ENCODE measurements around the gene SSBP4.

The SSBP4 gene

GRCh38 chr19:18429717-18430416 lies 10.7 kb downstream of the SSBP4 start:
- no peak for TF ChIP-seq CREB1 (IDR thresholded peaks at IDR 0.05; ENCODE audit: low read depth)

DNA sequence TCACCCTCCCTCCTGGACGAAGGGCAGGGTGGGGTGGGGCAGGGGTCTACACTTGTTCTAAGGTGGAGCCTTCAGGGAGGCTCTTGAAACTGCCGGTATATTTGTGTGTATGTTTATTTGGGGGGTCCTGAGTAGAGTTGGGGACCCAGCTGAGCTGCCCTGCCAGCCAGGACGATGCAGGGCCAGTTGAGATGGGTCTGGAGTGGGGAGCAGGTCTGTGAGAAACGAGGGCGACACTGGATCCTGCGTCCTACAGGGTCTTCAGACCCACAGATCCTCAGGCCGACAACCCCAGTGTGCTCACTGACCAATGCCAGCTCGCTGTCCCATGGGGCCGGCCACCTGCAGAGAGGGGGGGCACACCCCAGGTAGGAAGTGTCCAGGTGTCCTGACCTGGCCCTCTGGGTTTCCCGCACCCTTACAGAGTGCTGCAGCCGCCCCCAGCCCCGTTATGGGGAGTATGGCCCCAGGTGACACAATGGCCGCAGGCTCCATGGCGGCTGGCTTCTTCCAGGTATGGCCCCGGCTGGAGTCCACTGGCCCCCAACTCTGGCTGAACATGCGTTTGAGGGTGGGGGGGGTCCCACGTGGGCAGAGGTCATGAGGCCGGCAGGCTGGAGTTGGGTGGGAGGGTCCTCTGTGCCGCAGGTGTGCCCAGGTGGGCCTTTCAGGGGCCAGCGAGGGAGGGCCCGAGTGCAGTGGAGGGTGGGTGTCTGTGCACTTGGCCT lies 11.4 kb downstream of the SSBP4 start:
- TF ChIP-seq TEAD4 (IDR thresholded peaks at IDR 0.05) = no peak
- peak; percentile 42; the same call in 1 of the 2 replicates for TF ChIP-seq ZBTB7A (IDR thresholded peaks at IDR 0.05; ENCODE audit: low read depth)

- TF ChIP-seq CEBPB (IDR thresholded peaks at IDR 0.05) (no peak), YY1 (IDR thresholded peaks at IDR 0.05; ENCODE audit: low read depth) (no peak), MAX (IDR thresholded peaks at IDR 0.05) (no peak)
Observed at GRCh38 chr19:18431351-18432197, 12.4 kb downstream of the SSBP4 start.

DNA sequence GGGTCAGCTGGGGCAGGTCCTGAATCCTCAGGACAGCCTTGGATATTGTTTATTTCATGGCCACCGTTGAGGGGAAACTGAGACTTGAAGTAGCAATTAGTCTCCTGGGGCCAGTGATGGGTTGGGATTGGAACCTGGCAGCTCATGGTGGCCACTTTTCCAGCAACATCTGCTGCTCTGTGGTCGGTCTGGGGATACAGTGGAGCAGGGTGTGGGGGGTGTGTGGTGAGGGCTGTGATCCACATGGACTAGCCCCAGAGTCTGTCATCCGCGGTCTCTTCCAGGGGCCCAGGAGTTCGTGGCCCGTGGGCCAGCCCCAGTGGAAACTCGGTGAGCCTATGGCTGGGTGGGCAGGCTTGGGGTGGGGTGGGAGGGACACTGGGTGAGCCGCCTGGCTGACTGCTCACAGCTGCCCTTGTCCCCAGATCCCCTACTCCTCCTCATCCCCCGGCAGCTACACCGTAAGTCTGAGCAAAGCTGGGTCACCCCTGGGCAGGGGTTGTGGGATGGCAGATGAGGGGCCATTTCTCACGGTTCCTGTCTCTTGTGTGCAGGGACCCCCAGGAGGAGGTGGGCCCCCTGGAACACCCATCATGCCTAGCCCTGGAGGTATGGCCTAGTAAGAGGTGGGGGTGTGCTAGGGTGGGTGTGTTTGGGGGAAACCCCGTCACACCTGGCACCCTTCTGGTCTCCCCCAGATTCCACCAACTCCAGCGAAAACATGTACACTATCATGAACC lies 13.2 kb downstream of the SSBP4 start:
- TF ChIP-seq RAD21 (IDR thresholded peaks at IDR 0.05; ENCODE audit: low read depth) (no peak), MAX (IDR thresholded peaks at IDR 0.05) (no peak), CREB1 (IDR thresholded peaks at IDR 0.05; ENCODE audit: low read depth) (no peak), TEAD4 (IDR thresholded peaks at IDR 0.05) (no peak), EGR1 (IDR thresholded peaks at IDR 0.05) (no peak), EP300 (IDR thresholded peaks at IDR 0.05; ENCODE audit: borderline replicate concordance) (no peak), TAF1 (IDR thresholded peaks at IDR 0.05; ENCODE audit: low read depth) (no peak), ZBTB7A (IDR thresholded peaks at IDR 0.05; ENCODE audit: low read depth) (no peak), NFIC (IDR thresholded peaks at IDR 0.05) (no peak), USF1 (IDR thresholded peaks at IDR 0.05) (no peak)

DNA sequence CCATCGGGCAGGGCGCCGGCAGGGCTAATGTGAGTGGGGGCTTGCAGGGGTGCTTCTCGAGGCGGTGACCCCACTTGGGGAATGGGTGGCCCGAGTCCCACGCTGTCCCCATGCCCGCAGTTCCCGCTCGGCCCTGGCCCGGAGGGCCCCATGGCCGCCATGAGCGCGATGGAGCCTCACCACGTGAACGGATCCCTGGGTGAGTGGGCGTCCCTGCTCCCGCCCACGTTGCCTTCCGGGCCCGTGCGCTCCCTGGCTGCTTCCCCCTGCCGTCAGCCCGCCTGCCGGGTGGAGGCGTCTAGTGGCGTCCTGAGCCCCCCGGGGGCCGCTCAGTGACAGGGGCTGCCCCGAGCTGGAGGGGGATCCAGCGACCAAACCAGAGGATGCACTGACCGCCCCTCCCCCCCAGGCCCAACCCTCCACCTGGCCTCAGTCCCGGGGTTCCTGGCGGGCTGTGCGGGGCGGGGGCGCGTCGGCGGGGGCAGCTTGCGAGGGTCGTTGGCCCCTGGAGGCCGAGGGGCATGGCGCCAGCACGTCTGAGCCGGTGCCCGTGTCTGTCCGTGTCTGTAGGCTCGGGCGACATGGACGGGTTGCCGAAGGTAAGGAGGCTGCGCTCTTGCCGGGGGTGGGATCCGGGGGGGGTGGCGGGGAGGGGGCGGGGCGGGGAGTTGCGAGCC lies 14.0 kb downstream of the SSBP4 start:
- TF ChIP-seq EGR1 (IDR thresholded peaks at IDR 0.05) (peak; percentile 49; the same call in 1 of the 2 replicates), RAD21 (IDR thresholded peaks at IDR 0.05; ENCODE audit: low read depth) (no peak)

GRCh38 chr19:18433735-18434398 lies 14.7 kb downstream of the SSBP4 start:
- no peak for TF ChIP-seq REST (IDR thresholded peaks at IDR 0.05; ENCODE audit: low read depth)
- peak; percentile 61; the same call in 1 of the 2 replicates for TF ChIP-seq ZBTB7A (IDR thresholded peaks at IDR 0.05; ENCODE audit: low read depth)

DNA sequence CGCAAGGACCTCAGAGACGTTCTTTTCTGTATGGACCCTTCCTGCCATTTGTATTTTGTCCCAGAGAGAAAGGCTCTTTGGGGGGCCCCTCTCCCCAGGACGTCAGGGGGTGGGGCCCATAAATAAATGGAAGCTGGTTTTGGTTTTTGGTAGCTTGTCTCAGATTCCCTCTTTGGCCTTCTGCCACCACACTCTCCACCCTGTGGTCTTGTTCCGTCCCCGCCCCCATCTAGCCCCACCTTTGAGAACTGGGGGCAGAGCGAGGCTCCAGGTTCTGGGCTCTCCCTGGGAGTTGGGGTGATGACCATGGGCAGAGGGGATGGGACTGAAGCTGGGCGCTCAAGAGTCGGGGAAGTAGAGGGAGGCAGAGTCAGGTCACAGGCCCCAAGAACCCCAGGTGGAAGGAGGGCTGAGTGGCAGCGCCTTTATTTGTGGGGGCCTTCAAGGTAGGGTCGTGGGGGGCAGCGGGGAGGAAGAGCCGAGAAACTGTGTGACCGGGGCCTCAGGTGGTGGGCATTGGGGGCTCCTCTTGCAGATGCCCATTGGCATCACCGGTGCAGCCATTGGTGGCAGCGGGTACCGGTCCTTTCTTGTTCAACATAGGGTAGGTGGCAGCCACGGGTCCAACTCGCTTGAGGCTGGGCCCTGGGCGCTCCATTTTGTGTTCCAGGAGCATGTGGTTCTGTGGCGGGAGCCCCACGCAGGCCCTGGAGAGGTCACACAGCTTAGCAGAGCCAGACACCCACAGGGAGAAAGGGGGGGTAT lies 15.4 kb downstream of the SSBP4 start:
- TF ChIP-seq MAX (IDR thresholded peaks at IDR 0.05) = no peak
- no peak for TF ChIP-seq YY1 (IDR thresholded peaks at IDR 0.05; ENCODE audit: low read depth)

All from Ishikawa (cell line).